Endodermal cell (in vitro differentiated cells): ENCODE results near the gene SERPINB12. TPM values are rescaled to one million over a fixed set of nuclear protein-coding genes. Genes with fewer than 3 reads are reported as not detected.

ENCODE experiments used
- DNase-seq: peaks from one replicate; pipeline ENCODE4 v3.0.0-alpha.2; 2017
- H3K27ac ChIP-seq: 2 replicates; pipeline ENCODE4 v1.5.1; 2013; ENCODE audit warnings: mild to moderate bottlenecking, low read depth, low read length, moderate library complexity
- H3K27me3 ChIP-seq: 2 replicates; pipeline ENCODE4 v1.6.1; 2013; ENCODE audit warnings: mild to moderate bottlenecking, low read length, moderate library complexity; ENCODE audit not compliant: insufficient read depth, control insufficient read depth, poor library complexity, severe bottlenecking
- H3K36me3 ChIP-seq: 2 replicates; pipeline ENCODE4 v1.7.0; 2013; ENCODE audit warnings: mild to moderate bottlenecking, low read length, moderate library complexity; ENCODE audit not compliant: control insufficient read depth, insufficient read depth
- H3K4me1 ChIP-seq: one replicate; pipeline ENCODE4 v1.7.0; 2013; ENCODE audit warnings: low read length; ENCODE audit not compliant: control insufficient read depth, insufficient read depth
- H3K4me3 ChIP-seq: 2 replicates; pipeline ENCODE4 v1.5.1; 2013; ENCODE audit warnings: mild to moderate bottlenecking, low read length, moderate library complexity
- H3K9ac ChIP-seq: 2 replicates; pipeline ENCODE4 v1.6.1; 2013; ENCODE audit warnings: mild to moderate bottlenecking, low read length, moderate library complexity; ENCODE audit not compliant: poor library complexity, severe bottlenecking; ENCODE audit errors: extremely low read depth
- H3K9me3 ChIP-seq: 2 replicates; pipeline ENCODE4 v1.6.1; 2013; ENCODE audit warnings: mild to moderate bottlenecking, low read length, moderate library complexity; ENCODE audit not compliant: control insufficient read depth
- H3K27ac Mint-ChIP-seq: 2 replicates; pipeline ENCODE4 v1.8.0; 2020; ENCODE audit warnings: mixed read lengths
- H3K27me3 Mint-ChIP-seq: 2 replicates; pipeline ENCODE4 v1.8.0; 2021; ENCODE audit warnings: mild to moderate bottlenecking, mixed read lengths; ENCODE audit not compliant: insufficient read depth
- H3K36me3 Mint-ChIP-seq: 2 replicates; pipeline ENCODE4 v1.8.0; 2020; ENCODE audit warnings: low read depth, mixed read lengths
- H3K4me1 Mint-ChIP-seq: 2 replicates; pipeline ENCODE4 v1.8.0; 2020; ENCODE audit warnings: mixed read lengths
- H3K4me3 Mint-ChIP-seq: 2 replicates; pipeline ENCODE4 v1.8.0; 2020; ENCODE audit warnings: mild to moderate bottlenecking, moderate library complexity, mixed read lengths
- H3K9me3 Mint-ChIP-seq: 2 replicates; pipeline ENCODE4 v1.8.0; 2020; ENCODE audit warnings: mild to moderate bottlenecking, mixed read lengths
- CTCF ChIP-seq: fragments of 200-600 bp; sonication (generic); conservative IDR thresholded peaks from 2 replicates; pipeline ENCODE4 v1.5.0; 2021; ENCODE audit warnings: antibody characterized with exemption, mild to moderate bottlenecking
- WGBS, 2 experiments: methylation state at CpG; one replicate each; pipeline versions ENCODE4 v1.1.5 to v1.1.7; 2013; ENCODE audit warnings: missing lambda C conversion rate in 2 of 2, mixed read lengths in 1 of 2; ENCODE audit not compliant: insufficient coverage in 1 of 2, insufficient read length in 1 of 2; 5-methylcytosine and 5-hydroxymethylcytosine counted together
- total RNA-seq, 2 donors: library from RNA; stranded (reverse); fragmentation: NEBNext Ultra II Directional in 1 of 2; extraction: Animal tissue kit (Norgen Biotek cat#: 25700) in 1 of 2; gene quantifications; 2 replicates in 1 of 2; 3 replicates in 1 of 2; pipeline ENCODE4 v1.2.1, GENCODE V29; 2021

Gene SERPINB12
- total RNA-seq, 2 donors from 2014 or later, result not detected

GRCh38 chr18:63511285-63511684, 30.9 kb upstream of the SERPINB12 start:
- Mint-ChIP-seq H3K27ac (no peak overlapping the region), H3K27me3 (no peaks in the 10 kb centered on the region), H3K9me3 (no peaks in the 10 kb centered on the region), H3K4me3 (no peak overlapping the region), H3K36me3 (no peaks in the 10 kb centered on the region), H3K4me1 (peaks cover 10% of the 10 kb centered on the region)
- no peaks in the 10 kb centered on the region for H3K9me3 ChIP-seq
- 14 to 24% methylated on average over 3 to 7 of the region's 7 CpGs for WGBS, 2 experiments
- no peak overlapping the region for H3K4me3 ChIP-seq
- H3K27ac ChIP-seq, result no peak overlapping the region
- no peaks in the 10 kb centered on the region for H3K36me3 ChIP-seq
- peak; percentile 83 for TF ChIP-seq CTCF
- DNase-seq, result peak; percentile 89
- no peaks in the 10 kb centered on the region for H3K27me3 ChIP-seq
- H3K9ac ChIP-seq, result no peak overlapping the region
- no peaks in the 10 kb centered on the region for H3K4me1 ChIP-seq

- WGBS, 2 experiments, result 78% methylated on average over 6 of the region's 6 CpGs; no CpG with 5 or more reads in 1 of the 2 experiments
- no peak overlapping the region for H3K9ac ChIP-seq
- no peak for TF ChIP-seq CTCF
Measured at GRCh38 chr18:63514326-63514725, 27.8 kb upstream of the SERPINB12 start.

GRCh38 chr18:63514888-63515678, 27.1 kb upstream of the SERPINB12 start:
- H3K4me1 ChIP-seq, result no peaks in the 10 kb centered on the region
- no peaks in the 10 kb centered on the region for H3K9me3 ChIP-seq
- H3K9me3 Mint-ChIP-seq, result no peaks in the 10 kb centered on the region
- H3K9ac ChIP-seq, result no peak overlapping the region
- no peaks in the 10 kb centered on the region for H3K27me3 Mint-ChIP-seq
- TF ChIP-seq CTCF, result peak; percentile 61
- no peak overlapping the region for H3K27ac ChIP-seq
- peak overlapping the region; percentile 45 for H3K27ac Mint-ChIP-seq
- 80 to 89% methylated on average over 4 to 9 of the region's 9 CpGs for WGBS, 2 experiments
- peaks cover 12% of the 10 kb centered on the region for H3K4me1 Mint-ChIP-seq
- no peak overlapping the region for H3K4me3 Mint-ChIP-seq
- no peaks in the 10 kb centered on the region for H3K36me3 ChIP-seq
- no peak overlapping the region for H3K4me3 ChIP-seq
- H3K27me3 ChIP-seq, result no peaks in the 10 kb centered on the region
- DNase-seq, result no peak
- no peaks in the 10 kb centered on the region for H3K36me3 Mint-ChIP-seq

More at GRCh38 chr18:63514326-63514725, 27.8 kb upstream of the SERPINB12 start:
- no peaks in the 10 kb centered on the region for H3K9me3 ChIP-seq
- H3K4me3 ChIP-seq, result no peak overlapping the region
- Mint-ChIP-seq H3K9me3 (no peaks in the 10 kb centered on the region), H3K27ac (no peak overlapping the region), H3K36me3 (no peaks in the 10 kb centered on the region), H3K27me3 (no peaks in the 10 kb centered on the region), H3K4me3 (no peak overlapping the region), H3K4me1 (peaks cover 12% of the 10 kb centered on the region)
- no peak overlapping the region for H3K27ac ChIP-seq
- no peaks in the 10 kb centered on the region for H3K36me3 ChIP-seq
- DNase-seq, result no peak
- H3K27me3 ChIP-seq, result no peaks in the 10 kb centered on the region
- H3K4me1 ChIP-seq, result no peaks in the 10 kb centered on the region
